Tibial artery (tissue), 4 donors: ENCODE measurements around the gene CAPZB.

Experiments used
- DNase-seq, 2 donors: peaks; one replicate each; pipeline ENCODE4 v3.0.0-alpha.2; 2019
- H3K27ac ChIP-seq, 2 donors: fragments of 200-600 bp; sonication (generic) in 1 of 2; 1 replicate in 1 of 2; 2 replicates in 1 of 2; pipeline ENCODE4 v1.5.1; 2018 to 2019; ENCODE audit warnings: mild to moderate bottlenecking in 1 of 2
- H3K27me3 ChIP-seq, 2 donors: fragments of 200-600 bp; sonication (generic) in 1 of 2; one replicate each; pipeline versions ENCODE4 v1.5.1 to v1.6.0; 2016 to 2019
- H3K36me3 ChIP-seq, 3 donors: fragments of 200-600 bp; sonication (generic) in 2 of 3; one replicate each; pipeline ENCODE4 v1.5.1; 2016 to 2019; ENCODE audit warnings: mild to moderate bottlenecking in 2 of 3
- H3K4me1 ChIP-seq, 4 donors: fragments of 200-600 bp; sonication (generic) in 2 of 4; 1 replicate in 3 of 4; 2 replicates in 1 of 4; pipeline ENCODE4 v1.5.1; 2016 to 2019
- H3K4me3 ChIP-seq, 2 donors: fragments of 200-600 bp; sonication (generic) in 1 of 2; 1 replicate in 1 of 2; 2 replicates in 1 of 2; pipeline ENCODE4 v1.5.1; 2018 to 2019; ENCODE audit warnings: mild to moderate bottlenecking in 2 of 2
- H3K9me3 ChIP-seq, 3 donors: fragments of 200-600 bp; sonication (generic) in 1 of 3; one replicate each; pipeline ENCODE4 v1.5.1; 2016 to 2019
- intact Hi-C: fragments of 100-400 bp; cut with DNase I; formaldehyde crosslinking; loops from one replicate; pipeline ENCODE4 v1.15.0; 2023; ENCODE audit warnings: low total_unique reads
- TF ChIP-seq, protein P1 (sequence below), 2 experiments: fragments of 200-600 bp in 1 of 2; fragments of 450-650 bp in 1 of 2; IDR thresholded peaks; one replicate each; pipeline ENCODE4 v1.5.1; 2017 to 2019; ENCODE audit warnings: antibody characterized with exemption in 2 of 2, mild to moderate bottlenecking in 1 of 2, moderate library complexity in 1 of 2

CAPZB gene

DNA sequence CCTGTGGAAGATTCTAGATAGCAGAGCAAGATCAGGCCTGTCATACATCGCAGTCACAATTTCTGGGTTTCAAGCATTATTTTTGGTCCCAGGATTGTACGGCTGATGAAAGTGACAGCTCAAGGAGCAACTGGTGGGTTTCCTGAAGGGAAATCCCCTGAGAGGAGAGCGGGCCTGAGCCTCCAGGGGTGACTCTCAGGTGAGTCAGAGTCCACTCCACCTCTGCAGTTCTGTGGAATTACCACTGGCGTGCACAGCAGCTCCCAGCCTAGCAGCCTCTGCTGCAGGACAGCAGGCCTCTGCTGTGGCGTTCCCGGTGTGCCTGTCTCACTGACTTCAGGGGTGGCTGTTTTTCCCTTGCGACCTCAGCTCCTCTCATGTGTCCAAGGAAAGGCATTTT, 148.8 kb downstream of the CAPZB start:
- intact Hi-C loops: no loop called here
- no peaks in the 10 kb centered on the region for H3K27me3 ChIP-seq
- TF ChIP-seq, protein P1, sequence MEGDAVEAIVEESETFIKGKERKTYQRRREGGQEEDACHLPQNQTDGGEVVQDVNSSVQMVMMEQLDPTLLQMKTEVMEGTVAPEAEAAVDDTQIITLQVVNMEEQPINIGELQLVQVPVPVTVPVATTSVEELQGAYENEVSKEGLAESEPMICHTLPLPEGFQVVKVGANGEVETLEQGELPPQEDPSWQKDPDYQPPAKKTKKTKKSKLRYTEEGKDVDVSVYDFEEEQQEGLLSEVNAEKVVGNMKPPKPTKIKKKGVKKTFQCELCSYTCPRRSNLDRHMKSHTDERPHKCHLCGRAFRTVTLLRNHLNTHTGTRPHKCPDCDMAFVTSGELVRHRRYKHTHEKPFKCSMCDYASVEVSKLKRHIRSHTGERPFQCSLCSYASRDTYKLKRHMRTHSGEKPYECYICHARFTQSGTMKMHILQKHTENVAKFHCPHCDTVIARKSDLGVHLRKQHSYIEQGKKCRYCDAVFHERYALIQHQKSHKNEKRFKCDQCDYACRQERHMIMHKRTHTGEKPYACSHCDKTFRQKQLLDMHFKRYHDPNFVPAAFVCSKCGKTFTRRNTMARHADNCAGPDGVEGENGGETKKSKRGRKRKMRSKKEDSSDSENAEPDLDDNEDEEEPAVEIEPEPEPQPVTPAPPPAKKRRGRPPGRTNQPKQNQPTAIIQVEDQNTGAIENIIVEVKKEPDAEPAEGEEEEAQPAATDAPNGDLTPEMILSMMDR (IDR thresholded peaks at IDR 0.05): no peak
- H3K4me3 ChIP-seq: no peak overlapping the region
- H3K27ac ChIP-seq: no peak overlapping the region
- no peak for DNase-seq
- peaks cover 0 to 57% (median 30%) of the 10 kb centered on the region in 3 donors for H3K36me3 ChIP-seq
- H3K4me1 ChIP-seq: peaks cover 0 to 7% (median 2%) of the 10 kb centered on the region in 4 donors
- H3K9me3 ChIP-seq: no peaks in the 10 kb centered on the region

DNA sequence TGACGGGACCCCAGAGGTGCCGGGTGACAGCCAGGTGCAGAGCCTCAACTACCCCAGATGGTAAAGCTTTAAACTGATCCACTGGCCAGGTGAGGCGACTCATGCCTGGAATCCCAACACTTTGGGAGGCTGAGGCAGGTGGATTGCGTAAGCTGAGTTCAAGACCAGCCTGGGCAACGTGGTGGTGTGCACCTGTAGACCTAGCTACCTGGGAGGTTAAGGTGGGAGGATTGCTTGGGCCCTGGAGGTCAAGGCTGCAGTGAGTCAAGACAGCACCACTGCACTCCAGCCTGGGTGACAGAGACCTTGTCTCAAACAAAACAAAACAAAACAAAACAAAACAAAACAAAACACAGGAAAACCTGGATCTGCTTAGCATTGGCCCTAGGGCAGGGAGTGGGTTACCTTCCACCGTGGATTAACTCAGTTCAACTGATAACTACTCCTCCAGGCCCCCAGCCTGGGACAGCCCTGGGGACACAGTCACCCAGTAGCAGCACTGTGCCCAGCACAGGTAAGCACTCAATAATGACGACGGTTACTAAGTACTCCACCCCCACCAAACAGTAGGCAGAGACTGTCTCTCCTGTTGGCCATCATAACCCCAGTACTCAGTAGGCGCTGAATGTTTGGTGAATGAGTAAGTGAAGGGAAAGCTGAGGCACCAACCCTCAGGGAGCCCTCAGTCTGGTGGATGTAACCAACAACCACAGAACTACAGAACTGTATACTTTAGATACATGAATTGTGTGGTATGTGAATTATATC, 151.6 kb downstream of the CAPZB start:
- TF ChIP-seq, protein P1 (IDR thresholded peaks at IDR 0.05): no peak
- Histone ChIP-seq H3K4me1 (no peaks in the 10 kb centered on the region), H3K36me3 (peaks cover 0 to 67% (median 10%) of the 10 kb centered on the region in 3 donors), H3K9me3 (no peaks in the 10 kb centered on the region), H3K27me3 (no peaks in the 10 kb centered on the region), H3K27ac (no peak overlapping the region), H3K4me3 (no peak overlapping the region)
- no peak for DNase-seq
- intact Hi-C loops: no loop called here

DNA sequence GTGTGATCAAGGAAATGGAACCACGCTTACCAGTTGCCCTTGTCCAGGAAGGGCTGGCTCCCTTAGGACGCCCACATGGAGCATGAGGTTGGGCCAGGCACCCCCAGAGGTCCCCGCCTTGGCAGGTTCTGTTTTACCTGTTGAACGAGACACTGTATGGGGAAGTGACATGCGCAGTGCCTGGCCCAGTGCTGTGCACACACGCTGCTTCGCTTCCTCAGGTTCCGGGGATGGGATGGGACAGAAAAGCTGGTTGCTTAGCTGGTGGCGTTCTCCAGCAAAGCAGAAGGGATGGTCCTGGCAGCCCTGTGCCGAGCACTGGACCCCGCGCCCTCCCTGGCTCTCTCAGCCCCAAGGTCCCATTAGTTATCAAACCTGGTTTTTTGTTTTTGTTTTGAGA, 152.5 kb downstream of the CAPZB start:
- Histone ChIP-seq H3K4me1 (no peaks in the 10 kb centered on the region), H3K36me3 (peaks cover 0 to 67% (median 12%) of the 10 kb centered on the region in 3 donors), H3K9me3 (no peaks in the 10 kb centered on the region), H3K27me3 (no peaks in the 10 kb centered on the region), H3K4me3 (no peak overlapping the region), H3K27ac (no peak overlapping the region)
- no peak for DNase-seq
- intact Hi-C loops: no loop called here
- TF ChIP-seq, protein P1 (IDR thresholded peaks at IDR 0.05): no peak

DNA sequence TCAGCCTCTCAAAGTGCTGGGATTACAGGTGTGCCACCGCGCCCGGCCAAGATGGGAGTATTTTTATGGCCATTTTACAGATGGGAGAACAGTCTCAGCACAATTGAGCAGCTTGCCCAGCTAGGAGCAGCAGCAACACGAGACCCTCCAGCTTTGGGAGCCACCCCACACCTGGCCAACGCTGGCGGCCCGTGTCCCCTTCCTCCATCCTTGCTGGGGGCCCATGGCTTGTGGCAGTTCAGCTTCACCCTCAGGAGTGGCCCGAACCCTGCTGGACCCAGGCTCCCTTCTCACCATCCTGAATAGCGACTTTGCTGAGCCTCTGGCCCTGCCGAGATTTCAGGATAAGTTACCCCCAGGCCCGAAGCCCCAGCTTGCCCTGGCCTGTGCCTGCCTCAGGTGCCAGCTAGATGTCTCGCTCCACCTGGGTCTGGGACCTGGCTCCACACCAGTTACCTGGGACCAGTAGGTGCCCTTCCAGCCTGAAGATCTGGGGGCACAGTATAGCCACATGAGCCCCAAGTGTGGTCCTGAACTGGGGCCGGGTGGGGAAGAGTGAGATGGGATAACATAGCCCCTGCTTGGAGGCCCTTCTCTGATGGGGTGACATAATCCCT, 154.0 kb downstream of the CAPZB start:
- no peak overlapping the region for H3K4me3 ChIP-seq
- no peaks in the 10 kb centered on the region for H3K27me3 ChIP-seq
- H3K4me1 ChIP-seq: no peaks in the 10 kb centered on the region
- no peak overlapping the region for H3K27ac ChIP-seq
- TF ChIP-seq, protein P1 (IDR thresholded peaks at IDR 0.05): no peak
- H3K9me3 ChIP-seq: no peaks in the 10 kb centered on the region
- intact Hi-C loops: no loop called here
- peaks cover 4 to 75% (median 27%) of the 10 kb centered on the region in 3 donors for H3K36me3 ChIP-seq
- DNase-seq: no peak

DNA sequence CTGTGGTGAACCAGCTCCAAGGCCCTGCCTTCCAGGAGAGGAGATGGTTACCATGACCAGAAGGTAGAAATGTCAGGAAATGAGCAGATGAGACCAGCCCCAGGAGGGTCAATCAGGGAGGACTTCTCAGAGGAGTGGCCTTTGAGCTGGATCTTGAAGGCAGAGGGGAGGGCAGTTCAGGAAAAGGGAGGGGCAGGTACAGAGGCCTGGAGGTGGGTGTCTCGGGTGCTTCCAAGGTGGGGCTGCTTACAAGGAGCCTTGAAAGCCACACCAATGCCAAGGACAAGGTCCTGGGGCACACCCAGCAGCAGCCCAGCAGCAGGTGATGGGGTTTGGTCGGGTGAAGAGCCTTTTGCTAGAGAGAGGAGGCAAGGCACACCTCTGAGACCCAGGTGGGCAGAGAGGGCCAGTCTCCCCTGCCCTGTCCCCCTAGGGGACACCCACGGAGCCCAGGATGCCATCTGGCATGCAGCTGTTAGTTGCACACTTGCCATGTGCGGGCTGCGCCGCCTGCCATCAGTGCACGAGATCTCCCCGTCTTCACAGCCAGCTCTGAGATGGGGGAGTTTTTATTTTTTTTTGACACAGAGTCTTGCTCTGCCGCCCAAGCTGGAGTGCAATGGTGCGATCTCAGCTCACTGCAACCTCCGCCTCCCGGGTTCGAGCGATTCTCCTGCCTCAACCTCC, 154.7 kb downstream of the CAPZB start:
- no peak overlapping the region for H3K4me3 ChIP-seq
- H3K27ac ChIP-seq: no peak overlapping the region
- no peaks in the 10 kb centered on the region for H3K9me3 ChIP-seq
- intact Hi-C loops: no loop called here
- TF ChIP-seq, protein P1 (IDR thresholded peaks at IDR 0.05): no peak
- H3K4me1 ChIP-seq: no peaks in the 10 kb centered on the region
- no peaks in the 10 kb centered on the region for H3K27me3 ChIP-seq
- no peak for DNase-seq
- H3K36me3 ChIP-seq: peaks cover 12 to 83% (median 35%) of the 10 kb centered on the region in 3 donors
